HCT116 (cell line): ENCODE measurements around the gene GPR34. TPM values are rescaled to one million over a fixed set of nuclear protein-coding genes. Genes with fewer than 3 reads are reported as not detected.

Experiments
- ATAC-seq: fragments of 200-7000 bp; cut with Tn5 transposase; 2 replicates; pipeline ENCODE4 v1.9.1; 2020; ENCODE audit warnings: mild to moderate bottlenecking, moderate library complexity
- BruUV-seq: library from RNA; stranded (reverse); fragments of 400-500 nt; replicated peaks from 2 replicates; lab custom pipeline; 2021; lab: Mats Ljungman, UMichigan
- CTCF ChIA-PET: fragments of 300-600 bp; sonication (Branson Sonifier 250); formaldehyde crosslinking; loops from one replicate; lab custom pipeline; 2021; ENCODE audit warnings: antibody characterized with exemption; lab: Charles Lee
- POLR2A ChIA-PET: fragments of 300-600, 350-600 bp; sonication (Branson Sonifier 250); formaldehyde crosslinking; loops from one replicate; lab custom pipeline; 2021; ENCODE audit warnings: antibody characterized with exemption; lab: Charles Lee
- RAD21 ChIA-PET, 2 experiments: fragments of 300-600 bp; sonication (Branson Sonifier 250); formaldehyde crosslinking; loops; one replicate each; lab custom pipeline; 2023; ENCODE audit warnings: low total read pairs in 2 of 2; ENCODE audit not compliant: uncharacterized antibody in 2 of 2, unreplicated experiment in 2 of 2, low non-redundant PET in 1 of 2; lab: Charles Lee
- DNase-seq: peaks from one replicate; pipeline ENCODE4 v3.0.0-alpha.2; 2010; ENCODE audit warnings: low read depth, low spot score
- H2AFZ ChIP-seq: fragments of 200-600 bp; shearing (Covaris generic), sonication (generic); 2 replicates; pipeline ENCODE4 v1.6.1; 2017; ENCODE audit warnings: low read depth, mixed run types, mixed read lengths, antibody characterized with exemption, low read length; ENCODE audit not compliant: poor library complexity, severe bottlenecking
- H3K27ac ChIP-seq: 2 replicates; pipeline ENCODE4 v1.5.1; 2012; ENCODE audit warnings: low read depth, low read length
- H3K27me3 ChIP-seq: fragments of 200-600 bp; sonication (generic); 2 replicates; pipeline ENCODE4 v1.6.1; 2016; ENCODE audit warnings: mixed run types, low read length, mixed read lengths; ENCODE audit not compliant: insufficient read depth
- H3K36me3 ChIP-seq, 2 experiments: fragments of 200-500 bp in 1 of 2; fragments of 200-600 bp in 1 of 2; sonication (Bioruptor generic) in 1 of 2; sonication (generic) in 1 of 2; 2 replicates each; pipeline versions ENCODE4 v1.5.1 to v1.6.1; 2014 to 2016; ENCODE audit warnings: low read length in 2 of 2, inconsistent platforms in 1 of 2, mixed read lengths in 1 of 2, mixed run types in 1 of 2; ENCODE audit not compliant: insufficient read depth in 2 of 2, control insufficient read depth in 1 of 2
- H3K4me1 ChIP-seq, 2 experiments: fragments of 200-600 bp in 1 of 2; sonication (generic) in 1 of 2; 2 replicates each; pipeline versions ENCODE4 v1.5.1 to v1.6.1; 2012 to 2017; ENCODE audit warnings: low read length in 2 of 2, inconsistent platforms in 1 of 2, mild to moderate bottlenecking in 1 of 2, mixed read lengths in 1 of 2, mixed run types in 1 of 2, moderate library complexity in 1 of 2; ENCODE audit not compliant: insufficient read depth in 2 of 2, control insufficient read depth in 1 of 2
- H3K4me2 ChIP-seq: fragments of 200-600 bp; sonication (generic); 2 replicates; pipeline ENCODE4 v1.6.1; 2017; ENCODE audit warnings: mixed run types, low read length, mixed read lengths
- H3K4me3 ChIP-seq, 2 experiments: fragments of 200-600 bp in 1 of 2; sonication (generic) in 1 of 2; replicated peaks in 1 of 2; 2 replicates each; pipeline ENCODE4 v1.5.1; 2011 to 2016; ENCODE audit warnings: low read length in 2 of 2, control low read depth in 1 of 2, low read depth in 1 of 2, mild to moderate bottlenecking in 1 of 2, mixed read lengths in 1 of 2, mixed run types in 1 of 2
- H3K79me2 ChIP-seq: fragments of 200-600 bp; sonication (generic); 2 replicates; pipeline ENCODE4 v1.6.1; 2017; ENCODE audit warnings: mild to moderate bottlenecking, mixed run types, low read length, moderate library complexity, mixed read lengths; ENCODE audit not compliant: insufficient read depth
- H3K9ac ChIP-seq: fragments of 200-600 bp; sonication (generic); 2 replicates; pipeline ENCODE4 v1.6.1; 2016; ENCODE audit warnings: low read length, mixed read lengths
- H3K9me2 ChIP-seq: fragments of 200-600 bp; sonication (generic), shearing (Covaris generic); 2 replicates; pipeline ENCODE4 v1.6.1; 2017; ENCODE audit warnings: mixed run types, mild to moderate bottlenecking, moderate library complexity; ENCODE audit not compliant: insufficient read depth
- H3K9me3 ChIP-seq, 2 experiments: fragments of 200-500 bp in 1 of 2; fragments of 200-600 bp in 1 of 2; sonication (Bioruptor generic) in 1 of 2; sonication (generic) in 1 of 2; 2 replicates each; pipeline ENCODE4 v1.6.1; 2014 to 2017; ENCODE audit warnings: low read length in 2 of 2, mixed read lengths in 2 of 2, inconsistent platforms in 1 of 2, low read depth in 1 of 2, mild to moderate bottlenecking in 1 of 2, mixed run types in 1 of 2, moderate library complexity in 1 of 2; ENCODE audit not compliant: control insufficient read depth in 1 of 2, insufficient read depth in 1 of 2
- H4K20me1 ChIP-seq: fragments of 200-600 bp; sonication (generic), shearing (Covaris generic); 2 replicates; pipeline ENCODE4 v1.6.1; 2017; ENCODE audit warnings: mixed run types, mild to moderate bottlenecking, moderate library complexity; ENCODE audit not compliant: insufficient read depth
- ATF3 ChIP-seq: IDR thresholded peaks from 2 replicates; pipeline ENCODE4 v1.6.1; 2012
- CEBPB ChIP-seq: IDR thresholded peaks from 2 replicates; pipeline ENCODE4 v1.6.1; 2012; ENCODE audit warnings: low read depth
- EZH2 ChIP-seq: fragments of 200-600 bp; sonication (generic); IDR thresholded peaks from 2 replicates; pipeline ENCODE4 v1.6.1; 2017; ENCODE audit warnings: antibody characterized with exemption, mixed run types
- POLR2A ChIP-seq: IDR thresholded peaks from 2 replicates; pipeline ENCODE4 v1.7.0; 2011; ENCODE audit warnings: borderline replicate concordance; ENCODE audit not compliant: insufficient read depth, insufficient read length; ENCODE audit errors: extremely low read depth
- POLR2AphosphoS5 ChIP-seq: IDR thresholded peaks from 2 replicates; pipeline ENCODE4 v1.6.1; 2011; ENCODE audit warnings: mild to moderate bottlenecking, low read depth, low read length, moderate library complexity
- SIN3A ChIP-seq: IDR thresholded peaks from 2 replicates; pipeline ENCODE4 v1.6.1; 2012; ENCODE audit warnings: low read depth
- YY1 ChIP-seq: IDR thresholded peaks from 2 replicates; pipeline ENCODE4 v1.6.1; 2011; ENCODE audit warnings: low read length, low read depth, moderate library complexity, mild to moderate bottlenecking; ENCODE audit not compliant: insufficient replicate concordance; ENCODE audit errors: extremely low read depth
- ZFX ChIP-seq: fragments of 450-650 bp; IDR thresholded peaks from 2 replicates; pipeline ENCODE4 v1.6.1; 2017
- ZNF274 ChIP-seq: fragments of 200-500 bp; sonication (Bioruptor generic); IDR thresholded peaks from 2 replicates; pipeline ENCODE4 v1.6.1; 2014; ENCODE audit warnings: mild to moderate bottlenecking, low read depth, low read length, inconsistent platforms
- intact Hi-C: fragments of 100-400 bp; cut with micrococcal nuclease; formaldehyde crosslinking; loops from 2 replicates; pipeline ENCODE4 v1.10.0; 2022
- total RNA-seq: library from RNA; stranded (reverse); gene quantifications from one replicate; pipeline ENCODE4 v1.2.1, GENCODE V29; 2021; ENCODE audit not compliant: unreplicated experiment

Gene GPR34
- total RNA-seq, 1 experiment from 2014 or later: not detected

GRCh38 chrX:41670112-41670511 is 18.7 kb upstream of the GPR34 start:
- Histone ChIP-seq H3K9me2 (no peaks in the 10 kb centered on the region), H3K4me1 (no peaks in the 10 kb centered on the region), H4K20me1 (no peaks in the 10 kb centered on the region), H3K9me3 (no peaks in the 10 kb centered on the region), H3K27ac (no peak overlapping the region), H3K79me2 (no peaks in the 10 kb centered on the region), H3K4me2 (no peak overlapping the region), H3K36me3 (no peaks in the 10 kb centered on the region), H3K4me3 (no peak overlapping the region), H3K9ac (no peak overlapping the region), H2AFZ (no peak overlapping the region), H3K27me3 (no peaks in the 10 kb centered on the region)
- no peak for DNase-seq
- intact Hi-C loops: no loop called here
- ChIA-PET POLR2A (no interaction called here), RAD21 (no interaction called here), CTCF (no interaction called here)
- BruUV-seq: no TSS peak
- TF ChIP-seq ZFX (no peak), ZNF274 (no peak), ATF3 (no peak), CEBPB (no peak), SIN3A (no peak), EZH2 (no peak), POLR2AphosphoS5 (no peak)
- no peak for ATAC-seq

- H3K9me2 ChIP-seq: no peaks in the 10 kb centered on the region
- ChIA-PET POLR2A (no interaction called here), RAD21 (no interaction called here)
- no peaks in the 10 kb centered on the region for H3K4me1 ChIP-seq
- H4K20me1 ChIP-seq: no peaks in the 10 kb centered on the region
- BruUV-seq: no TSS peak
- DNase-seq: no peak
- intact Hi-C loops: no loop called here
- no peak for ATAC-seq
- H3K27me3 ChIP-seq: no peaks in the 10 kb centered on the region
- no peaks in the 10 kb centered on the region for H3K9me3 ChIP-seq
- no peak overlapping the region for H3K4me3 ChIP-seq
- H3K27ac ChIP-seq: no peak overlapping the region
- no peaks in the 10 kb centered on the region for H3K79me2 ChIP-seq
- no peaks in the 10 kb centered on the region for H3K36me3 ChIP-seq
- no peak overlapping the region for H3K4me2 ChIP-seq
- no peak overlapping the region for H3K9ac ChIP-seq
- H2AFZ ChIP-seq: no peak overlapping the region
- TF ChIP-seq YY1: no peak
- TF ChIP-seq POLR2AphosphoS5: no peak
- no peak for TF ChIP-seq ATF3
- TF ChIP-seq POLR2A: no peak
- TF ChIP-seq, all 23 proteins: peak for 0
- CTCF ChIA-PET: no interaction called here
These were observed 17.7 kb upstream of the GPR34 start for GRCh38 chrX:41671082-41671481.
